Astrocyte of the cerebellum (primary cell): ENCODE measurements around the gene NPC2.

Experiments
- DNase-seq: peaks from one replicate; pipeline ENCODE4 v3.0.0-alpha.2; 2011; ENCODE audit warnings: low read depth
- H3K4me3 ChIP-seq: 2 replicates; pipeline ENCODE4 v1.5.1; 2011; ENCODE audit warnings: mild to moderate bottlenecking, low read depth, low read length, moderate library complexity
- in situ Hi-C: cut with HindIII; loops from 2 replicates; pipeline ENCODE4 v1.10.0; 2017; ENCODE audit warnings: low sequenced_read_pairs
- TF ChIP-seq, protein P1 (sequence below): IDR thresholded peaks from 2 replicates; pipeline ENCODE4 v1.5.1; 2012; ENCODE audit warnings: low read length, low read depth, moderate library complexity, mild to moderate bottlenecking; ENCODE audit errors: missing control alignments

NPC2 gene

DNA sequence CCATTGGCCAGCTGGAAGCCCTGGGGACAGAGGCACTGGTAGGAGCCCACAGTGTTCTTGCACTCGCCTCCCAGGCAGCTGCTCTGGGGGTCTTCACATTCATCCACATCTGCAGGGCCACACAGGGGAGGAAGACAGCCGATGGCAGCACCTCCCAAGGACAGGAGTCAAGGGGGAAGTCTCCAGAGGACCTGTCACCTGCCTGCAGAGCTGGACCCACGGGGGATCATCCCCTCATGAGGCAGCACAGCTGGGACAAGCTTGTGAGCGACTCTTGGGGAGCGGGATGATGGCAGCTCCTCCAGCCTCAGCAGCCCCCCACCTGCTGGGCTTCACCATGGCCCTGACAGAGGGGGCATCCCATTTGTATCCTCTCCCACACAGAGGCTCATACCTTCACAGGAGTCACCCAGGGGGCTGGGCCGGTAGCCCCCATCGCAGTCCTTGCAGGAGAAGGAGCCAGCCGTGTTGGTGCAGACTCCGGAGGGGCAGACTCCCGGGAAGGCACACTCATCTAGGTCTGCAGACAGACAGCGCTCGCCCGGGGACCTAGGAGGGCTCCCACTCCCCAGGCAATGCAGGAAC is 15.8 kb upstream of the NPC2 start:
- H3K4me3 ChIP-seq, result no peak overlapping the region
- in situ Hi-C loops, result no loop called here
- TF ChIP-seq, protein P1, sequence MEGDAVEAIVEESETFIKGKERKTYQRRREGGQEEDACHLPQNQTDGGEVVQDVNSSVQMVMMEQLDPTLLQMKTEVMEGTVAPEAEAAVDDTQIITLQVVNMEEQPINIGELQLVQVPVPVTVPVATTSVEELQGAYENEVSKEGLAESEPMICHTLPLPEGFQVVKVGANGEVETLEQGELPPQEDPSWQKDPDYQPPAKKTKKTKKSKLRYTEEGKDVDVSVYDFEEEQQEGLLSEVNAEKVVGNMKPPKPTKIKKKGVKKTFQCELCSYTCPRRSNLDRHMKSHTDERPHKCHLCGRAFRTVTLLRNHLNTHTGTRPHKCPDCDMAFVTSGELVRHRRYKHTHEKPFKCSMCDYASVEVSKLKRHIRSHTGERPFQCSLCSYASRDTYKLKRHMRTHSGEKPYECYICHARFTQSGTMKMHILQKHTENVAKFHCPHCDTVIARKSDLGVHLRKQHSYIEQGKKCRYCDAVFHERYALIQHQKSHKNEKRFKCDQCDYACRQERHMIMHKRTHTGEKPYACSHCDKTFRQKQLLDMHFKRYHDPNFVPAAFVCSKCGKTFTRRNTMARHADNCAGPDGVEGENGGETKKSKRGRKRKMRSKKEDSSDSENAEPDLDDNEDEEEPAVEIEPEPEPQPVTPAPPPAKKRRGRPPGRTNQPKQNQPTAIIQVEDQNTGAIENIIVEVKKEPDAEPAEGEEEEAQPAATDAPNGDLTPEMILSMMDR, result no peak
- DNase-seq, result no peak

DNA sequence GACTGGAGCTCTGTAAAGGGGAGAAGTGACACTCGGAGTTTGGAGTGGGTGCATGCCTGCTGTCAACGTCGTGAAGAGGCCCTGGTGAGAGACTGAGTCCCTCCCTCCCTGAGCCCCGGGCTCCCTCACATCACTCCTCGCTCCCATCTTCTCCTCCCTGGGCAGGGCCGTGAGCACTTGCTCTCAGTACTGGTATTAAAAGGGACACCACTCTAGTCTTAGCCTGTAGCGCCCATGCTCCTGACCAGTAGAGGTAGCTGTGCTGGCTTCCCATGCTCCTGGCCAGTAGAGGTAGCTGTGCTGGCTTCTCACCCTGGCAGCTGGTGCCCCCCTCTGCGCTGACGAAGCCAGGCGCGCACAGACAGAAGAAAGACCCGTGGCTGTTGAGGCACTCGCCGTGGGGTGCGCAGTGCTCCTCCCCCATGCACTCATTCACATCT is 15.2 kb upstream of the NPC2 start:
- no peak for DNase-seq
- no peak overlapping the region for H3K4me3 ChIP-seq
- in situ Hi-C loops, result no loop called here
- TF ChIP-seq, protein P1, result peak; percentile 80

DNA sequence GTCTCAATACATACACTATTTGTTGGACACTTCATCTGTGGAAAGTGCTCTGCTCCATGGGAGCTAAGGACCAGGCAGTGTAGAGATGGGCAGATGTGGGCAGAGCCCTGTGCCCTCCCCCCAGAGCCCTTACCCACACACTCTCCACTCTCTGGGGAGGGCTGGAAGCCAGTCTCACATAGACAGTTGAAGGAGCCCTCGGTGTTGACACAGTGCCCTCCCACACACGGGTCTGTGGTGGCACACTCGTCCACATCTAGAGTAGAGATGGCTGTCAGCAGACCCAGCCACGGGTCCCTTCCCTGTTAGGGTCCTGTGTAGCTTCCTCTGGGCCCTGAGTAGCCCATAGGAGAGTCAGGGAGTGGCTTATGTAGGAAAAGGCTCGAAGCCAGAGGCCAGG is 14.7 kb upstream of the NPC2 start:
- no peak for DNase-seq
- TF ChIP-seq, protein P1, result no peak
- no peak overlapping the region for H3K4me3 ChIP-seq
- in situ Hi-C loops, result no loop called here

GRCh38 chr14:74507085-74507484 is 14.0 kb upstream of the NPC2 start:
- no peak for DNase-seq

GRCh38 chr14:74506411-74506851 is 13.3 kb upstream of the NPC2 start:
- in situ Hi-C loops, result no loop called here
- no peak overlapping the region for H3K4me3 ChIP-seq

More at GRCh38 chr14:74507085-74507484, 14.0 kb upstream of the NPC2 start:
- H3K4me3 ChIP-seq, result no peak overlapping the region
- TF ChIP-seq, protein P1, result no peak
- in situ Hi-C loops, result no loop called here

GRCh38 chr14:74505831-74506230 is 12.7 kb upstream of the NPC2 start:
- TF ChIP-seq, protein P1, result no peak
- H3K4me3 ChIP-seq, result no peak overlapping the region
- in situ Hi-C loops, result no loop called here
- no peak for DNase-seq

More at GRCh38 chr14:74506411-74506851, 13.3 kb upstream of the NPC2 start:
- TF ChIP-seq, protein P1, result no peak
- no peak for DNase-seq
